ENCODE data around the gene NLRP6.

Gene NLRP6

DNA sequence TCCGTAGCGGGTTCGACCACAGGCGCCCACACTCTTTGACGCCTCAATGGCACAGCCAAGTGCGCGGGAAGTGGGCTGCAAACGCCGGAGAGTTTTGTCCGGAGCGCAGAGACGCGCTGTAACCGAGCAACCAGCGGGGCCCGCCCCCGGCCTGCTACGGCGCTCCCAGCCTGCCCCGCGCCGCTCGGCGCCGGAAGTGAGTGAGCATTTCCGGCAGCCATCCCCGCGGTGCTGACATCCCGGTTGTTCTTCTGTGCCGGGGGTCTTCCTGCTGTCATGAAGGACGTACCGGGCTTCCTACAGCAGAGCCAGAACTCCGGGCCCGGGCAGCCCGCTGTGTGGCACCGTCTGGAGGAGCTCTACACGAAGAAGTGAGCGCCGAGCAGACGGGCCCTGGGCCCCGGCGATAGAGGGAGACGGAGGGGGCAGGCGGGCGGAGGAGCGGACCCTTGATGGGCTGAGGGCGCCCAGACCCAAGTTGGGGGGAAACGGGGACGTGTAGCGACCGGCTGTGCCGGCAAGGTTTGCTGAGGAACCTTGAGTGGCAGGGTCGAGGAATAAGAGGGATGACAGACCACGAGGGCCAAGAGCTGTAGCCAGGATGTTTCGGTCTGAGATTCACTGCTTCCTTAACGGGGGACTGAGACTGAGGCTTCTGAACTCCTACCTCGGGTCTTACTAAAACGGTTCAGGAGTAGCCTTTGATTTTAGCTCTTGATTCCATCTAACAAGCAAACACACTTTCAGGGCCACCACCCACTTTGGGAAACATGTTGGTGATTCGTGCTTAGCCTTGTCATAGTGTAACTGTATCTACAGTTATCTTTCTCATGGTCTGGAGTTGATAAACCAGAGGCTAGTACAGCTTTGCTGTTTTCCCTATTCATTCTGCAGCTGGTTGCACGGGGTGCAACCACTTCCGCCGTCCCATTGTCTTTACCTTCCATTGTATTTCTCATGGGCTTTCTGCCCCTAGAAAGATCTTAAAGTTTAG is 41.1 kb upstream of the NLRP6 start, which contains the start of gene PSMD13:
Gene PSMD13 (plus strand): TSS at position 203 of the 994 bp plus-strand sequence. CDS start 74 bp downstream, at position 277.
- peak; percentile 41; the same call in 1 of the 2 replicates for TF ChIP-seq EGR1 (IDR thresholded peaks at IDR 0.05)
- TF ChIP-seq TAF1 (IDR thresholded peaks at IDR 0.05; ENCODE audit: low read depth) = peak; percentile 78
- peak; percentile 47; the same call in 1 of the 2 replicates for TF ChIP-seq TCF12 (IDR thresholded peaks at IDR 0.05; ENCODE audit: low read depth)
- no peak; the same call in 1 of the 2 replicates for TF ChIP-seq NFIC (IDR thresholded peaks at IDR 0.05)
- TF ChIP-seq, protein P1, sequence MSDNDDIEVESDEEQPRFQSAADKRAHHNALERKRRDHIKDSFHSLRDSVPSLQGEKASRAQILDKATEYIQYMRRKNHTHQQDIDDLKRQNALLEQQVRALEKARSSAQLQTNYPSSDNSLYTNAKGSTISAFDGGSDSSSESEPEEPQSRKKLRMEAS (IDR thresholded peaks at IDR 0.05) = no peak; the same call in none of the 2 replicates
- TF ChIP-seq ZBTB7A (IDR thresholded peaks at IDR 0.05; ENCODE audit: low read depth) = peak; percentile 56; the same call in 1 of the 2 replicates
- TF ChIP-seq YY1 (IDR thresholded peaks at IDR 0.05; ENCODE audit: low read depth) = peak; percentile 76
- no peak for TF ChIP-seq CREB1 (IDR thresholded peaks at IDR 0.05; ENCODE audit: low read depth)

GRCh38 chr11:240315-240714 is 37.9 kb upstream of the NLRP6 start:
- TF ChIP-seq TEAD4 (IDR thresholded peaks at IDR 0.05) = no peak
- TF ChIP-seq EP300 (IDR thresholded peaks at IDR 0.05; ENCODE audit: borderline replicate concordance) = no peak
- TF ChIP-seq, protein P2, sequence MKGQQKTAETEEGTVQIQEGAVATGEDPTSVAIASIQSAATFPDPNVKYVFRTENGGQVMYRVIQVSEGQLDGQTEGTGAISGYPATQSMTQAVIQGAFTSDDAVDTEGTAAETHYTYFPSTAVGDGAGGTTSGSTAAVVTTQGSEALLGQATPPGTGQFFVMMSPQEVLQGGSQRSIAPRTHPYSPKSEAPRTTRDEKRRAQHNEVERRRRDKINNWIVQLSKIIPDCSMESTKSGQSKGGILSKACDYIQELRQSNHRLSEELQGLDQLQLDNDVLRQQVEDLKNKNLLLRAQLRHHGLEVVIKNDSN (IDR thresholded peaks at IDR 0.05) = no peak

DNA sequence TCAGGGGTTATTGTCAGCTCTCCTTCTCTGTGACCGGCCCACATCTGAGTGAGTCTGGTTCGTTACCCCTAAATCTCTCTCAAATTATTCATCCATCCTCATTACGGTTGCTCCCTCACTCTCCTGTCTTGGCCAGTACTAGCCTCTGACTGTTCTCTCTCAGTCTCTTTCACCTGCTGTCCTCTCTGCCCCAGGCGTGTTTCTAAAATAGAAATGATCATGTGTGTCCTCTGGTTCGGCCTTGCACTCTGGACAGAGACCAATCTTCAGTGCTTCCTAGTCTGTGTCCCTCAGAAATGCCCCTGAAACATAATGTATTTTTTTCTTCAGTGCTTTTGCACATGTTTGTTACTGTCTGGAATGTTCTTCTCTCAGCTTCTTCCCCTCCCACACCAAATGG is 36.6 kb upstream of the NLRP6 start:
- TF ChIP-seq CREB1 (IDR thresholded peaks at IDR 0.05; ENCODE audit: low read depth) (no peak), RAD21 (IDR thresholded peaks at IDR 0.05; ENCODE audit: low read depth) (no peak), EGR1 (IDR thresholded peaks at IDR 0.05) (no peak), NFIC (IDR thresholded peaks at IDR 0.05) (no peak), FOXM1 (IDR thresholded peaks at IDR 0.05; ENCODE audit: borderline replicate concordance, low read depth) (no peak), ZBTB7A (IDR thresholded peaks at IDR 0.05; ENCODE audit: low read depth) (no peak), CEBPB (IDR thresholded peaks at IDR 0.05) (no peak), TCF12 (IDR thresholded peaks at IDR 0.05; ENCODE audit: low read depth) (no peak), YY1 (IDR thresholded peaks at IDR 0.05; ENCODE audit: low read depth) (no peak), EP300 (IDR thresholded peaks at IDR 0.05; ENCODE audit: borderline replicate concordance) (no peak)
- TF ChIP-seq, protein P1 (IDR thresholded peaks at IDR 0.05) = no peak
- TF ChIP-seq, protein P3, sequence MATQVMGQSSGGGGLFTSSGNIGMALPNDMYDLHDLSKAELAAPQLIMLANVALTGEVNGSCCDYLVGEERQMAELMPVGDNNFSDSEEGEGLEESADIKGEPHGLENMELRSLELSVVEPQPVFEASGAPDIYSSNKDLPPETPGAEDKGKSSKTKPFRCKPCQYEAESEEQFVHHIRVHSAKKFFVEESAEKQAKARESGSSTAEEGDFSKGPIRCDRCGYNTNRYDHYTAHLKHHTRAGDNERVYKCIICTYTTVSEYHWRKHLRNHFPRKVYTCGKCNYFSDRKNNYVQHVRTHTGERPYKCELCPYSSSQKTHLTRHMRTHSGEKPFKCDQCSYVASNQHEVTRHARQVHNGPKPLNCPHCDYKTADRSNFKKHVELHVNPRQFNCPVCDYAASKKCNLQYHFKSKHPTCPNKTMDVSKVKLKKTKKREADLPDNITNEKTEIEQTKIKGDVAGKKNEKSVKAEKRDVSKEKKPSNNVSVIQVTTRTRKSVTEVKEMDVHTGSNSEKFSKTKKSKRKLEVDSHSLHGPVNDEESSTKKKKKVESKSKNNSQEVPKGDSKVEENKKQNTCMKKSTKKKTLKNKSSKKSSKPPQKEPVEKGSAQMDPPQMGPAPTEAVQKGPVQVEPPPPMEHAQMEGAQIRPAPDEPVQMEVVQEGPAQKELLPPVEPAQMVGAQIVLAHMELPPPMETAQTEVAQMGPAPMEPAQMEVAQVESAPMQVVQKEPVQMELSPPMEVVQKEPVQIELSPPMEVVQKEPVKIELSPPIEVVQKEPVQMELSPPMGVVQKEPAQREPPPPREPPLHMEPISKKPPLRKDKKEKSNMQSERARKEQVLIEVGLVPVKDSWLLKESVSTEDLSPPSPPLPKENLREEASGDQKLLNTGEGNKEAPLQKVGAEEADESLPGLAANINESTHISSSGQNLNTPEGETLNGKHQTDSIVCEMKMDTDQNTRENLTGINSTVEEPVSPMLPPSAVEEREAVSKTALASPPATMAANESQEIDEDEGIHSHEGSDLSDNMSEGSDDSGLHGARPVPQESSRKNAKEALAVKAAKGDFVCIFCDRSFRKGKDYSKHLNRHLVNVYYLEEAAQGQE (IDR thresholded peaks at IDR 0.05; ENCODE audit: low read depth) = no peak
- TF ChIP-seq, protein P2 (IDR thresholded peaks at IDR 0.05) = no peak

GRCh38 chr11:244376-244775 is 33.8 kb upstream of the NLRP6 start:
- TF ChIP-seq TEAD4 (IDR thresholded peaks at IDR 0.05) = no peak
- no peak for TF ChIP-seq CREB1 (IDR thresholded peaks at IDR 0.05; ENCODE audit: low read depth)
- TF ChIP-seq NFIC (IDR thresholded peaks at IDR 0.05) = no peak
- no peak for TF ChIP-seq EGR1 (IDR thresholded peaks at IDR 0.05)
- TF ChIP-seq CEBPB (IDR thresholded peaks at IDR 0.05) = no peak
- TF ChIP-seq TCF12 (IDR thresholded peaks at IDR 0.05; ENCODE audit: low read depth) = no peak
- no peak for TF ChIP-seq FOXM1 (IDR thresholded peaks at IDR 0.05; ENCODE audit: borderline replicate concordance, low read depth)
- TF ChIP-seq YY1 (IDR thresholded peaks at IDR 0.05; ENCODE audit: low read depth) = no peak
- TF ChIP-seq ZBTB7A (IDR thresholded peaks at IDR 0.05; ENCODE audit: low read depth) = no peak
- TF ChIP-seq, protein P1 (IDR thresholded peaks at IDR 0.05) = no peak
- no peak for TF ChIP-seq RAD21 (IDR thresholded peaks at IDR 0.05; ENCODE audit: low read depth)
- TF ChIP-seq TAF1 (IDR thresholded peaks at IDR 0.05; ENCODE audit: low read depth) = no peak
- TF ChIP-seq, protein P2 (IDR thresholded peaks at IDR 0.05) = no peak

DNA sequence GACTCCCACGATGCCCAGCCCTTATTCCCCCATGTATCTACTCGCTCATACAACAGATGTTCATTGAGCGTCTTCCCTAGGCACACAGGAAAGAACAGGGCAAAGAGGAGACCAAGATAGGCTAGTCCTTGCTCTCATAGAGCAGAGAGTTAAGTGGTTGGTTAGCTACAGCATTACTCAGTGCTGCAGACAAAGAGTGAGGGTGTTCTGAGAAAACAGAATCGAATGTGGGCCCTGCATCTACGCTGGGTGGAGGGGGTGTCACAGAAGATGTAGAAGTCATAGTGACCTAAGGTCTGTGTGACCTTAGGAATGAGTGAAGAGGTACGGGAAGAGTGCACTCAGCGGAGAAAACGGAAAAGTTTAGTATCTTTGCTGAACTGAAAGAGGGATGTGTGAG is 29.1 kb upstream of the NLRP6 start:
- TF ChIP-seq RAD21 (IDR thresholded peaks at IDR 0.05; ENCODE audit: low read depth) = no peak
- TF ChIP-seq EP300 (IDR thresholded peaks at IDR 0.05; ENCODE audit: borderline replicate concordance) = no peak

DNA sequence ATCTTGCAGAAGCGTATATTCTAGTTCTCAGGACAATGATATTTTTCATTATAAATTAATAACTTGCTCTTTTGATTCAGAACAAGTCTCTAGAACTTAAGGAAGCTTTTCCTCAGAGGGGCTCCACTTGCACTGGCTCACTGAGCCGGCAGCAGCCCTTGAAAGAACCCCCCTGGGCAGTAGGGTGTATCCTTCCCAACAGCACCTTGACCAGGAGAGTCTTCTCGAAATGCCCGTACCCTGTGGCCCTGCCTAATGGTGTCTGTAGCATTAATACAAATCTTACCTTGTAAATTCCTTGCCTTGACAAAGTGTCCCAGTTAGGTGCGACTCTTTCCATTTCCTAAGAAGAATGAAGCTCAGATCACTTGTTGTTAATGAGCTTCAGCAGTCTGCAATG is 27.9 kb upstream of the NLRP6 start:
- TF ChIP-seq NFIC (IDR thresholded peaks at IDR 0.05) (no peak), CEBPB (IDR thresholded peaks at IDR 0.05) (no peak), ZBTB7A (IDR thresholded peaks at IDR 0.05; ENCODE audit: low read depth) (no peak), TAF1 (IDR thresholded peaks at IDR 0.05; ENCODE audit: low read depth) (no peak), TEAD4 (IDR thresholded peaks at IDR 0.05) (no peak), EP300 (IDR thresholded peaks at IDR 0.05; ENCODE audit: borderline replicate concordance) (no peak), RAD21 (IDR thresholded peaks at IDR 0.05; ENCODE audit: low read depth) (no peak), TCF12 (IDR thresholded peaks at IDR 0.05; ENCODE audit: low read depth) (no peak), FOXM1 (IDR thresholded peaks at IDR 0.05; ENCODE audit: borderline replicate concordance, low read depth) (no peak), YY1 (IDR thresholded peaks at IDR 0.05; ENCODE audit: low read depth) (no peak)
- TF ChIP-seq, protein P3 (IDR thresholded peaks at IDR 0.05; ENCODE audit: low read depth) = no peak
- TF ChIP-seq, protein P2 (IDR thresholded peaks at IDR 0.05) = no peak
- TF ChIP-seq, protein P1 (IDR thresholded peaks at IDR 0.05) = no peak

All from Ishikawa (cell line).